Vagina (tissue), 2 donors: ENCODE results near the gene VTCN1.

Source experiments
- CTCF ChIP-seq, 3 experiments: fragments of 450-650 bp in 2 of 3; fragments of 200-600 bp in 1 of 3; sonication (generic) in 1 of 3; IDR thresholded peaks; one replicate each; pipeline ENCODE4 v1.5.1; 2017 to 2019; ENCODE audit warnings: antibody characterized with exemption in 3 of 3, mild to moderate bottlenecking in 2 of 3, moderate library complexity in 2 of 3
- POLR2A ChIP-seq, 2 donors: fragments of 450-650 bp; IDR thresholded peaks; one replicate each; pipeline ENCODE4 v1.6.1; 2017; ENCODE audit warnings: antibody characterized with exemption in 2 of 2, mild to moderate bottlenecking in 2 of 2, moderate library complexity in 2 of 2
- POLR2AphosphoS5 ChIP-seq, 2 donors: sonication (generic); formaldehyde crosslinking; IDR thresholded peaks; one replicate each; pipeline ENCODE4 v1.9.0; 2017; ENCODE audit warnings: antibody characterized with exemption in 2 of 2, mild to moderate bottlenecking in 2 of 2, low read depth in 1 of 2; ENCODE audit not compliant: insufficient read depth in 1 of 2

- TF ChIP-seq CTCF (IDR thresholded peaks at IDR 0.05) (no peak), POLR2A (IDR thresholded peaks at IDR 0.05) (no peak), POLR2AphosphoS5 (IDR thresholded peaks at IDR 0.05; ENCODE audit: insufficient read depth in 1 of 2, low read depth in 1 of 2) (no peak)
Observed at GRCh38 chr1:117250061-117250606, 39.4 kb upstream of the VTCN1 start.
